Activated CD8-positive, alpha-beta memory T cell treated with anti-CD3 and anti-CD28 coated beads, Interleukin-2, amount 50 U/mL, for 24 hours (primary cell): ENCODE measurements around the gene SPACDR.
"Not testable (repeated sequence)": the region's sequence is repeated elsewhere in the genome, so short reads cannot be mapped to it uniquely, and the experiment has no call there.

Experiments
- DNase-seq: peaks from one replicate; pipeline ENCODE4 v3.0.0-alpha.2; 2020; ENCODE audit errors: extremely low read depth

The SPACDR gene

GRCh38 chr7:100465702-100466311, 1.7 kb upstream of the SPACDR start:
- no peak for DNase-seq

- DNase-seq: no peak
Measured at GRCh38 chr7:100465299-100465698, 1.2 kb upstream of the SPACDR start.

- DNase-seq: no peak
Measured at GRCh38 chr7:100464791-100465190, 731 bp upstream of the SPACDR start.

GRCh38 chr7:100457033-100457432, 7.0 kb downstream of the SPACDR start:
- DNase-seq: no peak

GRCh38 chr7:100456562-100456961, 7.5 kb downstream of the SPACDR start:
- no peak for DNase-seq

- no peak for DNase-seq
Measured at GRCh38 chr7:100455206-100455605, 8.9 kb downstream of the SPACDR start.

- not testable (repeated sequence) for DNase-seq
Measured at GRCh38 chr7:100453854-100454253, 10.2 kb downstream of the SPACDR start.

- DNase-seq: no peak
Measured at GRCh38 chr7:100452513-100452912, 11.5 kb downstream of the SPACDR start.

- DNase-seq: no peak
Measured at GRCh38 chr7:100449190-100449795, 14.8 kb downstream of the SPACDR start.

- DNase-seq: not testable (repeated sequence)
Measured at GRCh38 chr7:100447363-100447762, 16.7 kb downstream of the SPACDR start.

- no peak for DNase-seq
Measured at GRCh38 chr7:100446040-100446439, 18.0 kb downstream of the SPACDR start.

GRCh38 chr7:100444311-100445278, 19.5 kb downstream of the SPACDR start:
- DNase-seq: no peak

GRCh38 chr7:100443096-100443840, 20.8 kb downstream of the SPACDR start:
- DNase-seq: no peak

GRCh38 chr7:100441641-100442535, 22.2 kb downstream of the SPACDR start:
- DNase-seq: no peak

GRCh38 chr7:100439244-100439643, 24.8 kb downstream of the SPACDR start:
- DNase-seq: not testable (repeated sequence)

- DNase-seq: not testable (repeated sequence)
Measured at GRCh38 chr7:100438731-100439130, 25.3 kb downstream of the SPACDR start.

GRCh38 chr7:100438172-100438571, 25.9 kb downstream of the SPACDR start:
- DNase-seq: no peak

- DNase-seq: no peak
Measured at GRCh38 chr7:100437150-100438100, 26.6 kb downstream of the SPACDR start.

- DNase-seq: no peak
Measured at GRCh38 chr7:100435401-100436304, 28.4 kb downstream of the SPACDR start.
